ENCODE measurements around the gene GPN1. TPM values are rescaled to one million over a fixed set of nuclear protein-coding genes. Genes with fewer than 3 reads are reported as not detected.
"Not testable (repeated sequence)": the region's sequence is repeated elsewhere in the genome, so short reads cannot be mapped to it uniquely, and the experiment has no call there.

Gene GPN1
- total RNA-seq, 1 experiment from 2014 or later, result 48.5 TPM

DNA sequence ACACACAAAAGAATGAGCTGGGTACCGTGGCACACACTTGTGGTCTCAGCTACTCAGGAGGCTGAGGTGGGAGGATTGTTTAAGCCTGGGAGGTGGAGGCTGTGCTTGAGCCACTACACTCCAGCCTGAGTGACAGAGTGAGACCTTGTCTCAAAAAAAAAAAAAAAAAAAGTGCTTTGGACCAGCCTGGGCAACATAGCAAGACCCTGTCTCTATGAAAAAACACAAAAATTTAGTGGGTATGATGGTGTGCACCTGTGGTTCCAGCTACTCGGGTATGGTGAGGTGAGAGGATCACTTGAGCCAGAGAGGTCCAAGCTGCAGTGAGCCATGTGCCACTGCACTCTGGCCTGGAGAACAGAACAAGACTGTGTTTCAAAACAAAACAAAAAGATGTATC is 35.6 kb upstream of the GPN1 start:
- Histone ChIP-seq H2BK12ac (ENCODE audit: insufficient read length, low read depth, low read length) (no peak overlapping the region), H3K79me2 (ENCODE audit: insufficient read depth, low read length) (peaks cover 24% of the 10 kb centered on the region; the same call in 1 of the 2 replicates), H4K8ac (replicated peaks; ENCODE audit: insufficient read length, low read depth, low read length) (no peak overlapping the region), H3K4me1 (ENCODE audit: insufficient read depth, low read length) (no peaks in the 10 kb centered on the region), H3K4ac (ENCODE audit: low read depth, low read length) (no peak overlapping the region), H2BK15ac (ENCODE audit: low read depth, low read length) (no peak overlapping the region), H3K9me3 (ENCODE audit: control insufficient read depth, low read depth, low read length) (peaks cover 9% of the 10 kb centered on the region), H2AFZ (ENCODE audit: low read length) (no peak overlapping the region), H3K23me2 (ENCODE audit: insufficient read length, low read depth, low read length, poor library complexity, severe bottlenecking) (no peaks in the 10 kb centered on the region), H3K79me1 (ENCODE audit: insufficient read depth, low read depth, low read length, poor library complexity, severe bottlenecking) (peaks cover 5% of the 10 kb centered on the region), H4K5ac (ENCODE audit: insufficient read length, low read depth, low read length) (no peak overlapping the region), H4K91ac (ENCODE audit: insufficient read length, low read depth, low read length) (no peak overlapping the region), H4K20me1 (ENCODE audit: control insufficient read depth, insufficient read depth, insufficient read length) (no peaks in the 10 kb centered on the region), H3K14ac (ENCODE audit: insufficient read depth, low read length) (no peak overlapping the region), H2BK20ac (ENCODE audit: low read depth, low read length, poor library complexity, severe bottlenecking) (no peak overlapping the region), H3K9ac (ENCODE audit: extremely low read depth, insufficient read length, low read length) (no peak overlapping the region), H3K18ac (ENCODE audit: insufficient read length, low read depth, low read length) (no peak overlapping the region), H3K23ac (ENCODE audit: insufficient read length, low read depth, low read length) (no peak overlapping the region), H3K4me2 (ENCODE audit: insufficient read depth, insufficient read length, low read length) (no peak overlapping the region), H2BK5ac (ENCODE audit: insufficient read length, low read length) (no peak overlapping the region), H2AK5ac (ENCODE audit: insufficient read length, low read length) (no peak overlapping the region), H3K27me3 (ENCODE audit: insufficient read depth, low read length) (no peaks in the 10 kb centered on the region), H2BK120ac (ENCODE audit: low read depth, low read length, poor library complexity, severe bottlenecking) (no peak overlapping the region), H3K56ac (ENCODE audit: insufficient read length, low read depth, low read length) (no peak overlapping the region), H3T11ph (ENCODE audit: low read length) (no peak overlapping the region), H3K27ac (ENCODE audit: insufficient read length, low read depth, low read length) (no peak overlapping the region)
- TF ChIP-seq CTCF (conservative IDR thresholded peaks at IDR 0.05), result no peak
- Mint-ChIP-seq H3K36me3 (ENCODE audit: insufficient read depth in 1 of 3, low read depth in 3 of 3) (peaks cover 40 to 52% (median 42%) of the 10 kb centered on the region in 3 experiments), H3K9me3 (peaks cover 47% of the 10 kb centered on the region in 2 experiments), H3K27me3 (ENCODE audit: low read depth) (no peaks in the 10 kb centered on the region; the same call in 1 of the 2 replicates), H3K27ac (no peak overlapping the region), H3K4me3 (no peak overlapping the region), H3K4me1 (no peaks in the 10 kb centered on the region)
- DNase-seq, result no peak
- no CpG with 5 or more reads among the region's 2 CpGs for WGBS (ENCODE audit: extremely low coverage, insufficient read length, low lambda C conversion rate)

- not testable (repeated sequence) for H3K4me1 Mint-ChIP-seq; H3K79me1 ChIP-seq (ENCODE audit: insufficient read depth, low read depth, low read length, poor library complexity, severe bottlenecking); DNase-seq; H4K20me1 ChIP-seq (ENCODE audit: control insufficient read depth, insufficient read depth, insufficient read length); H3K4me1 ChIP-seq (ENCODE audit: insufficient read depth, low read length); H3K9me3 ChIP-seq (ENCODE audit: control insufficient read depth, low read depth, low read length); H3K9ac ChIP-seq (ENCODE audit: extremely low read depth, insufficient read length, low read length); H3K4ac ChIP-seq (ENCODE audit: low read depth, low read length); H2BK20ac ChIP-seq (ENCODE audit: low read depth, low read length, poor library complexity, severe bottlenecking); H3K27me3 Mint-ChIP-seq (ENCODE audit: low read depth); H3K14ac ChIP-seq (ENCODE audit: insufficient read depth, low read length); H2BK120ac ChIP-seq (ENCODE audit: low read depth, low read length, poor library complexity, severe bottlenecking); H2AK5ac ChIP-seq (ENCODE audit: insufficient read length, low read length); H4K8ac ChIP-seq (replicated peaks; ENCODE audit: insufficient read length, low read depth, low read length); H3K27ac ChIP-seq (ENCODE audit: insufficient read length, low read depth, low read length); H2BK15ac ChIP-seq (ENCODE audit: low read depth, low read length); H4K5ac ChIP-seq (ENCODE audit: insufficient read length, low read depth, low read length); H3T11ph ChIP-seq (ENCODE audit: low read length); H2BK5ac ChIP-seq (ENCODE audit: insufficient read length, low read length); H3K4me3 Mint-ChIP-seq; H3K27me3 ChIP-seq (ENCODE audit: insufficient read depth, low read length); H3K23me2 ChIP-seq (ENCODE audit: insufficient read length, low read depth, low read length, poor library complexity, severe bottlenecking); H4K91ac ChIP-seq (ENCODE audit: insufficient read length, low read depth, low read length); H2BK12ac ChIP-seq (ENCODE audit: insufficient read length, low read depth, low read length); H3K4me2 ChIP-seq (ENCODE audit: insufficient read depth, insufficient read length, low read length); H3K56ac ChIP-seq (ENCODE audit: insufficient read length, low read depth, low read length); H3K27ac Mint-ChIP-seq; H2AFZ ChIP-seq (ENCODE audit: low read length); H3K23ac ChIP-seq (ENCODE audit: insufficient read length, low read depth, low read length); H3K18ac ChIP-seq (ENCODE audit: insufficient read length, low read depth, low read length)
- peaks cover 24% of the 10 kb centered on the region; the same call in 1 of the 2 replicates for H3K79me2 ChIP-seq (ENCODE audit: insufficient read depth, low read length)
- Mint-ChIP-seq H3K36me3 (ENCODE audit: insufficient read depth in 1 of 3, low read depth in 3 of 3) (peaks cover 40 to 52% (median 42%) of the 10 kb centered on the region in 3 experiments), H3K9me3 (peaks cover 47% of the 10 kb centered on the region in 2 experiments)
- WGBS (ENCODE audit: extremely low coverage, insufficient read length, low lambda C conversion rate), result no CpG with 5 or more reads among the region's 45 CpGs
Measured at GRCh38 chr2:27594020-27594703, 34.7 kb upstream of the GPN1 start.
